CD4-positive, alpha-beta T cell treated with Interleukin-2 at 100 ng/mL for 4 hours (primary cell): ENCODE results near the gene TREML1.

Experiments used
- DNase-seq: peaks from one replicate; pipeline ENCODE4 v3.0.0-alpha.2; 2020; ENCODE audit warnings: low spot score

Gene TREML1

GRCh38 chr6:41177695-41178094 lies 23.5 kb upstream of the TREML1 start:
- no peak for DNase-seq

DNA sequence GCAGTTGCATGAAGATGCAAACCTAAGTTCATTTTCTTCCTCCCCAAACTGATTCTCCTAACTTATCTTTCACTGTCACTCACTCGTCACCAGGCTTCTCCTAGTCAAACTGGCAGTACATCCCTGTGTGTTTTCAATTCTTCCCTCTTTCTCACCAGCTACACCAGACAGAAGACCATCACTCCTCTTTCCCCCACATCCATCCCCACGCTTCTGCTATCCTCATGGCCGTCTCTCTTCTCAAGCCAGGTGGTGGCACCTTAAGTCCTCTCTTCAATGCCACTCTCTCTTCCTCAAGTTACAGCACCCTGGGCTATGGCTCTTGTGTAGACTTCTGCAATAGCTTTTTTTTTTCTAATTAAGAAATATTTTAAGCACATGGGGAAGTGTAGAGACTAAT lies 23.1 kb upstream of the TREML1 start:
- no peak for DNase-seq

DNA sequence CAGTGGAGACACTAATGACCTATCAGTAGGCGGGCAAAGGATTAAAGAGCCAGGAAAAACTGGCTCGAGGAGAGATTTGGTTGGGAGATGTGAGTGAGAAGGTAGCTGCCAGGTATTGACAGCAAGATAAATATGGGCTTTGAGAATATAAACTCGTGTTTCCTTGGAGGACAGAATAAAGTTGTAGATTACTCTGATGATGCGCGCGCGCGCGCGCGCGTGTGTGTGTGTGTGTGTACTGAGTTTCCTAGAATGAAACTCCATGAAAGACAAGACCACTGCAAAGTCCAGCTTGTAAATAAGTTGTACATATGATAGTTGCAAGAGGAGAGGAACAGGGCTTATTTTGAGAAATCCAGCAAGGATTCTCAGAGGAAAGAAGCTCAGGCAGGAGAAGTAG lies 22.0 kb upstream of the TREML1 start:
- DNase-seq, result no peak

DNA sequence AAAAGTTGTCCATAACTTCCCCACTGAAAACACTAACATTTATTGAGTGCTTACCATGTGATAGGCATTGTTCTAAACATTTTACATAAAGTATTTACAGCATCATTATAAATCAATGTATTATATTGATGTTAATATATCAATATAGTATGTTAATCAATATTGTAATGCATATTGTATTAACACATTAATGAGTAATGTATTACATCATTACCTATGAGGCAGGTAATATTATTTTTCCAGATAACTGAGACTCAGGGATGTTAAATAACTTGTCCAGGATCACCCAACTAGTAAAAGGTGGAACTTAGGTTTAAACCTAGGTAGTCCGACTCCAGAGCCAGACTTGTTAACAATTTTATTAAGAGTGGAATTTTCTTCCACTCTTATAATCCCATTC lies 20.9 kb upstream of the TREML1 start:
- no peak for DNase-seq

DNA sequence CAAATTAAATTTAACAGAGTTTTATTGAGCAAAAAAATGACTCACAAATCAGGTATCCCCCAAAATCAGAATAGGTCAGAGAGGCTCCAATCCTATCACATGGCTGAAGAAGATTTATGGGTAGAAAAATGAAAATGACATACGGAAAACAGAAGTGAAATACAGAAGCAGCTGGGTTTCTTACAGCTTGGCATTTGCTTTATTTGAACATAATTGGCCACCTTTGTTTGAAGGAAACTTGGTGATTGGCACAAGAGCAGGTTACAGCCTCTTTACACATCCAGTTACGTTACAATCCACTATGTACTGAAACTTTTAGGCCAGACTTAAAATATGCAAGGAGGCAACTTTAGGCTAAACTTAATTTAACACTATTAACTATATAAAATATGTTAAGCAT lies 20.5 kb upstream of the TREML1 start:
- no peak for DNase-seq

DNA sequence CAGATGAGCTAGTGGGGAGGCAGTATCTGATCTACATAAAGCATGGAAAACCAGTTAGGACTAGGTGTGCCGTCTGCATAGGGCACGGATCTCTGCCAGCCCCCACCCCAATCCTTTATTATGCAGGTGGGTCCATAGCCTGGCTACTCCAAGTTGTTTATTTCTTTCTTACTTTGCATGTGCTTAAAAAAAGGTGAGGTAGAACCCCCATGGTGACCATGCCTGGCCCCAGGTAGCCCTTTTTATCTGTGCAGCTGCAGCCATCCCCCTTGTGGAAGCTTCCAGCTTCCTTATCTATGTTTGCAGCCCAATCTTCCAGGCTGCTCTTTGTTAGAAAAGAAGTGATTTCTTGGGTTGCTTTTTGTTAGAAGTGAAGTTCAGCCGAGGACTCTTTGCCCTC lies 17.8 kb upstream of the TREML1 start:
- DNase-seq, result no peak

DNA sequence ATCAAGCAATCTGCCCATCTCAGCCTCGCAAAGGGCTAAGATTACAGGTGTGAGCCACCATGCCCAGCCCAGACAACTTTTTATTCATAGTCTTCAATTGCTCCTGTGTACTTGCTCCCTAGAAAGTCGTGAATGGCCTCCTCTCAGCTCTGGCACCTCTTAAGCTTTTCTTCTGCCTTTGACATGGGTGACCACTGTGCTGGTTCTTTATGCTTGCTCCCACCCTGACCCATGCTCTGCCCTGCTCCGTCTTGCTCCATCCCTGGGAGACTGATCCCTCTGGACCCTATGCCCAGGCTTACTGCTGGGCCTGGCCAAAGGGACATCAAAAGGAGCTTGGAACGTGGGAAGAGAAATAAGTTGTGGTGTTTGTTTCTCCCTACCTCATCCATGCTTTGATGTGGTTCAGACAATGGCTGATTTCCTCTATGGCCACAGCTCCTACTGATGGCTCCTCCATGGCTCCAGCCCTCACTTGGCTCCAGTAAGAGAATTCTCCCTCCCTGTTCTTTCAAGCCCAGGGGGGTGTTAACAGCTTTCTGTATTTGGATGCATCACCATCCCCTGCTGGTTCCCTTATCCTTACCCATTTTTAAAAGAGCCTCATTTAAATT lies 16.5 kb upstream of the TREML1 start:
- DNase-seq, result no peak

- no peak for DNase-seq
Measured at GRCh38 chr6:41167173-41167963, 13.2 kb upstream of the TREML1 start.

DNA sequence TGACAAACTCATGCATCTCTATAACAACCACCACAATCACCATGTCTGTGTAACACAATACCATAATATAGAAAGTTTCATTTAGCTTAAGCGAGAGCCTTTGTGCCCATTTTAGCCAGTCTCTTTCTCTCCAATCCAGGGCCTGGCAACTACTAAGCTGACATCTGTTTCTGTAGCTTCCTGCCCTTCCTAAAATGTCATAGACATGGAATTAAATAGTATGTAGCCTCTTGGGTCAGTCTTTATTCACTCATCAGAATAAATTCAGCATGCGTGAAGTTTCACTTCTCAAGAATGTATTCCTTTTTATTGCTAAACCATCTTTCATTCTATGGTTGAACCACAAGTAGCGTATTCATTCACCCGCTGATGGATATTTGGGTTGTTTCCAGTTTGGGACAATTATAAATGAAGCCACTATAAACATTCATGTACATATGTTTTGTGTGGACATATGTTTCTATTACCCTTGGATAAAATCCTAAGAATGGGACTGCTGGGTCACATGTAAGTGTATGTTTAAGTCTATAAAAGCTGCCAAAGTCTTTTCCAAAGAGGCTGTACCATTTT lies 10.5 kb upstream of the TREML1 start:
- DNase-seq, result no peak

- no peak for DNase-seq
Measured at GRCh38 chr6:41163419-41163717, 9.2 kb upstream of the TREML1 start.

GRCh38 chr6:41162687-41163418 lies 8.7 kb upstream of the TREML1 start, which contains the start of gene TREM2:
Gene TREM2, minus strand, starts transcription at chr6:41163116. Its CDS starts 34 bp downstream, at chr6:41163082.
- no peak for DNase-seq

- no peak for DNase-seq
Measured at GRCh38 chr6:41161851-41162552, 7.9 kb upstream of the TREML1 start.

DNA sequence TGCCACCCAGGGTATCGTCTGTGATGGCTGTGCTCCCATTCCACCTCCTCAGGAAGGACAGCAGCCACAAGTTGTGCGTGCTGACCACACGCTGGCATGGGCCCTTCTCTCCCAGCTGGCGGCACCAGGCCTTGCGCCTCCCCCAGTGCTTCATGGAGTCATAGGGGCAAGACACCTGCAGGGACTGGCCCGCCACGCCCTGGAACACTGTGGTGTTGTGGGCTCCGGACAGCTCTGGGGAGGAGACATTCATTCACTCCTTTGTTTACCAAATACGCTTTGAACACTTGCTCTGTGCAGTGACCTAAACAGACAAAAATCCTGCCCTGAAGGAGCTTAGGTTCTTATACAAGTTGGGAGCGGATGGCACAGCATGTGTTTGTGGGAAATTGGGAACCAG lies 7.2 kb upstream of the TREML1 start:
- no peak for DNase-seq

- no peak for DNase-seq
Measured at GRCh38 chr6:41160933-41161332, 6.8 kb upstream of the TREML1 start.

- no peak for DNase-seq
Measured at GRCh38 chr6:41159415-41160082, 5.4 kb upstream of the TREML1 start.

DNA sequence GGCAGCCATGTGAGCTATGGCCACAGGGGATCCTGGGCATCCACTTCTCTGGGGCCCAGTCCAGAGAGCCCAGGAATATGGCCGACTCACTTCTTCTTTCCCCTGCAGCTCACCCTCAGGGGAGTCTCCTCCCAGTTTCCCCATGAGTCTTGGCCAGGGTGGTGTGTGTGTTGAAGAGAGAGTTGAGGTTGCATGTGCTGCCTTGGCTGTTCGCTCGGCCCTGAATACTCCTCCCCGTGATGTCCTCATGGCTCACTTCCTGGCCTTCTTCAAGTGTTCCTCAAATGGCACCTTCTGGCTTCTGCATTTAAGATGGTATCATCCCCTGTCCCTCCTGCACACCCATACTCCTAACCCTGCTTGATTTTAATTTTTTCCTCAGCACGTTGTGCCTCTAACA lies 3.2 kb upstream of the TREML1 start:
- no peak for DNase-seq

DNA sequence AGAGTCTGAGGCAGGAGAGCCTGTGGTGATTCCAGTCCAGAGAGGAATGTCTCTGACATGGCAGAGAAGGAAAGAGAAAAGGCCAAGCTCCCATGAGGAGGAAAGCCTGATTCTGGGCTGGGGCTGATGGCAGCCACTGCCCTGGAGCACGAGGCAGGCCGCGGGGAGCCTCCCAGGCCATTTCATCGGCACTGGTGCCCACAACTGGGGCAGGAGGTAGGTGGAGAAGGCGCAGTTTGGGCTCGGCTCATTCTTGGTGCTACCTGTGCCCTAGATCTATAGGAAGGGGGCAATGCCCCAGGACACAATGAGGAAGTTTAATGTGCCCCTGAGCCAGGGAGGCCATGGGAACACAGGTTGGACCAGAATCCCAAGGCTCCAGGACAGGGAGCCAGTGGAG lies 2.6 kb upstream of the TREML1 start:
- DNase-seq, result no peak

GRCh38 chr6:41156001-41156400 lies 1.9 kb upstream of the TREML1 start:
- no peak for DNase-seq

DNA sequence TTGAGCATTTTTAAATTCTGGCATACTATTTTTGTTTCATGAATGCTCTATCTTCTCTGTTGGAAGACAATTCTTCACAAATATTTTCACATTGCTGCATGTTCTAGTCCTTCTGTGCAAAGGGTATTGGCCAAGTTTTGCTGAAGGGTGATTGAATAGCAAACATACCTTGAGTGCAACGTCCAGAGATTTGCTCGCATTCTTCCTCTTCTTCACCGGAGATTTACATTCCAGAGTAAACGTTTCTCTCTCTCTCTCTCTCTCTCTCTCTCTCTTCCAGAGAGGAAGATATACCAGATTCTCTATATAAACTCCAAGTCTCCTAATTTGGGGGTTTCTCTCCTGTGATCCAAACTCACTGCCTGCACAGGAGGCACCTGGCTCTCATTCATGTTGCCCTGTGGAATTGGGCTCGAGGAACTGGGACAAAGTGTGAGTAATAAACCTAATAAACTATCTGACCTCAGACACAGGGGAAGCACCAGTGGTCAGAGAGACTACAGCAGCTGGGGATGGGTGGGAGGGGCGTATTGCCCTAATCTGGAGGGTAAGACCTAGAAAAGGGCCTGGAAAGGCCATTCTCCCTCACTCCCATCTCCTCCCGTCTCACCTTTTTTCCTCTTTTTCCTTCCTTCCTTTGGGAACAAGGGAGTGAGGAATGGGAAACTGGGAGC lies 1.1 kb upstream of the TREML1 start:
- no peak for DNase-seq

DNA sequence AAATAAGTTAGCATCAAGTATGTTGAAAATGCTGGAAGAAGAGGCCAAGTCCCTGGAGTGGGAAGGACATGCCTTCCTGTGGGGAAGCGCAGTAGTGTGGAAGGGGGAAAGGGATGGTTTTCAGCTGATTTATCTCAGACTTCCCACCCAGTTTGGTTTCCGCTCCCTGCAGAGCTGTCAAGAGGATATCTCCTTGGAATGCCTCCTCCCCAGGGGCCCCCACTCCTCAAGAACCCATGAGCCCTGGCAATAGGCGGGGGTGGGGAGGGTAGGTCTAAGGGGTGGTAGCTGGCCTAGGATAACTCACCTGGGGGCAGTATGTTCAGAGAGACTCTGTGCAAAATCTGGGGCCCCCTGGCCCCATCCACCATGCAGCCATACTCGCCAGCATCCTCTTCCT lies 696 bp downstream of the TREML1 start:
- DNase-seq, result no peak

DNA sequence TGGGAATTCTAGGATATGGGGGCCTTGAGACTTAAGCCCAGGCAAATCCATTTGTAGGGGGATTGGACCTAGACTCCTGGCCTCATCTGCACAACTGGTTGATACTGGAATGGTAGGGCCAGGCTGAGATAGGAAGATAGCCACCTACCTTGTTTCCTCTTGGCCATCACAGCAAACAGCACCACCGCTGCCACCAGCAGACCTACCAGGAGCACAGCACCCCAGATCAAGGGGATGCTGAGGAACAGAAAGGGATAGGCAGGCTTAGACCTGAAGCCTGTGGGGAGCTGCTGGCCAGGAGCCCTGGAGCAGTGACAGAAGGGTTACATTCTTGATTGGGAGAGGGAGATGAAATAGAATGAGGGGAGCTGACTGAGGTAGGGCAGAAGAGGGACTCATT lies 3.5 kb downstream of the TREML1 start:
- DNase-seq, result no peak
